GM19351 (cell line): ENCODE results near the gene RAB3C.

ENCODE experiments used
- ATAC-seq: cut with Tn5 transposase; IDR thresholded peaks from one replicate; pipeline ENCODE4 v1.9.1; 2021; ENCODE audit warnings: mild to moderate bottlenecking, moderate library complexity; ENCODE audit not compliant: unreplicated experiment

The RAB3C gene

GRCh38 chr5:58813855-58814254 is 231.0 kb downstream of the RAB3C start:
- no peak for ATAC-seq

GRCh38 chr5:58816181-58816731 is 233.4 kb downstream of the RAB3C start:
- no peak for ATAC-seq

GRCh38 chr5:58818465-58818864 is 235.6 kb downstream of the RAB3C start:
- ATAC-seq, result no peak

- no peak for ATAC-seq
These were observed 242.6 kb downstream of the RAB3C start for GRCh38 chr5:58825441-58825840.

- ATAC-seq, result no peak
These were observed 243.0 kb downstream of the RAB3C start for GRCh38 chr5:58825899-58826298.

GRCh38 chr5:58827463-58827862 is 244.6 kb downstream of the RAB3C start:
- no peak for ATAC-seq

GRCh38 chr5:58828258-58828657 is 245.4 kb downstream of the RAB3C start:
- ATAC-seq, result no peak

GRCh38 chr5:58834242-58835225 is 251.7 kb downstream of the RAB3C start:
- no peak for ATAC-seq

GRCh38 chr5:58836351-58836750 is 253.5 kb downstream of the RAB3C start:
- no peak for ATAC-seq

- ATAC-seq, result no peak
These were observed 255.9 kb downstream of the RAB3C start for GRCh38 chr5:58838729-58839128.

GRCh38 chr5:58842852-58843251 is 260.0 kb downstream of the RAB3C start:
- no peak for ATAC-seq

- no peak for ATAC-seq
These were observed 261.5 kb downstream of the RAB3C start for GRCh38 chr5:58844395-58844794.

GRCh38 chr5:58847041-58847440 is 264.2 kb downstream of the RAB3C start:
- ATAC-seq, result no peak

- ATAC-seq, result no peak
These were observed 266.3 kb downstream of the RAB3C start for GRCh38 chr5:58849223-58849622.

GRCh38 chr5:58849921-58850667 is 267.2 kb downstream of the RAB3C start:
- ATAC-seq, result no peak

- no peak for ATAC-seq
These were observed 268.3 kb downstream of the RAB3C start for GRCh38 chr5:58851153-58851552.

- no peak for ATAC-seq
These were observed 268.7 kb downstream of the RAB3C start for GRCh38 chr5:58851571-58851970.

GRCh38 chr5:58852566-58852965 is 269.7 kb downstream of the RAB3C start:
- no peak for ATAC-seq

GRCh38 chr5:58854441-58854840 is 271.6 kb downstream of the RAB3C start:
- ATAC-seq, result no peak

- no peak for ATAC-seq
These were observed 273.2 kb downstream of the RAB3C start for GRCh38 chr5:58855851-58856739.

GRCh38 chr5:58857609-58858008 is 274.7 kb downstream of the RAB3C start:
- no peak for ATAC-seq
